HG03159 (cell line): Measurements from ENCODE around the gene PNMA8B.
"Not testable (repeated sequence)": the region's sequence is repeated elsewhere in the genome, so short reads cannot be mapped to it uniquely, and the experiment has no call there.

ENCODE experiments used
- ATAC-seq: cut with Tn5 transposase; IDR thresholded peaks from one replicate; pipeline ENCODE4 v1.9.1; 2021; ENCODE audit warnings: mild to moderate bottlenecking, moderate library complexity; ENCODE audit not compliant: unreplicated experiment

PNMA8B gene, protein sequence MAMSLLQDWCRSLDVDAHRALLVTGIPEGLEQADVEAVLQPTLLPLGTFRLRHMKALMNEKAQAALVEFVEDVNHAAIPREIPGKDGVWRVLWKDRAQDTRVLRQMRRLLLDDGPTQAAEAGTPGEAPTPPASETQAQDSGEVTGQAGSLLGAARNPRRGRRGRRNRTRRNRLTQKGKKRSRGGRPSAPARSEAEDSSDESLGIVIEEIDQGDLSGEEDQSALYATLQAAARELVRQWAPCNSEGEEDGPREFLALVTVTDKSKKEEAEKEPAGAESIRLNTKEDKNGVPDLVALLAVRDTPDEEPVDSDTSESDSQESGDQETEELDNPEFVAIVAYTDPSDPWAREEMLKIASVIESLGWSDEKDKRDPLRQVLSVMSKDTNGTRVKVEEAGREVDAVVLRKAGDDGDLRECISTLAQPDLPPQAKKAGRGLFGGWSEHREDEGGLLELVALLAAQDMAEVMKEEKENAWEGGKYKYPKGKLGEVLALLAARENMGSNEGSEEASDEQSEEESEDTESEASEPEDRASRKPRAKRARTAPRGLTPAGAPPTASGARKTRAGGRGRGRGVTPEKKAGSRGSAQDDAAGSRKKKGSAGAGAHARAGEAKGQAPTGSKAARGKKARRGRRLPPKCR

DNA sequence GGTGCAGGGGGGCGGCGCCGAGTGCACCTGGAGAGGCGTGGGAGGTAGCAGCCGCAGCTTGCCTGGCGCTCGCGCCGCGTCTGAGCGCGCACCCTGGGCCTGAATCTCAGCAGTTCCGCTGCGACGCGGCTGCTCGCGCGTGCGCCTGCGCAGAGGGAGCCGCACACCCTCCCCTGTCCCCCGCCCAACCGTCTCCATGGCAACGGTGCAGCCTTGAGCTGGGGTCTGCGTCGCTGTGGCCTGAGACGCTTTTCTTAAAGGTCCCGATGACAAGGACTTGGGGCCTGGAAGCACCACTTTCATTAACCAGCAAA is at the start of gene PNMA8B:
Gene PNMA8B, minus strand, starts transcription at position 82 of the 314 bp plus-strand sequence. CDS start 402 bp downstream, outside the sequence.
- ATAC-seq: no peak

DNA sequence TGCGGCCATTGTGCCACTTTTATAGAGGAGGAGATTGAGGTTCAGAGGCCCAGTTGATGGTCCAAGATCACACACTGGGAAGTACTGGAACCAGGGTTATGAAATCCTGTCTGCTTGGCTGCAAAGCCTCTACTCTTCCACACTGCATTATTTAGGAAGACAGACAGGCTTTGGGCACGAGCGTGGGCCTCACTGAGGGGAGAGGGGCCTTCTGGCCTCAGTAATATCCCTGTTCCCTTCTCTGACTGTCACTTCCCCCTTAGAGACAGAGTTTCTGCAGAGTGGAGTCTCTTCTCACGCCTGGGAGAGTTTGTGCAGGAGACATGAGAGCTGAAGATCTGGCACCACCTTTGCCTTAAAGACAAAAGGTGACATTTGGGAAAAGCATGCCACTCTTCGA is 49.0 kb upstream of the PNMA8B start:
- no peak for ATAC-seq

DNA sequence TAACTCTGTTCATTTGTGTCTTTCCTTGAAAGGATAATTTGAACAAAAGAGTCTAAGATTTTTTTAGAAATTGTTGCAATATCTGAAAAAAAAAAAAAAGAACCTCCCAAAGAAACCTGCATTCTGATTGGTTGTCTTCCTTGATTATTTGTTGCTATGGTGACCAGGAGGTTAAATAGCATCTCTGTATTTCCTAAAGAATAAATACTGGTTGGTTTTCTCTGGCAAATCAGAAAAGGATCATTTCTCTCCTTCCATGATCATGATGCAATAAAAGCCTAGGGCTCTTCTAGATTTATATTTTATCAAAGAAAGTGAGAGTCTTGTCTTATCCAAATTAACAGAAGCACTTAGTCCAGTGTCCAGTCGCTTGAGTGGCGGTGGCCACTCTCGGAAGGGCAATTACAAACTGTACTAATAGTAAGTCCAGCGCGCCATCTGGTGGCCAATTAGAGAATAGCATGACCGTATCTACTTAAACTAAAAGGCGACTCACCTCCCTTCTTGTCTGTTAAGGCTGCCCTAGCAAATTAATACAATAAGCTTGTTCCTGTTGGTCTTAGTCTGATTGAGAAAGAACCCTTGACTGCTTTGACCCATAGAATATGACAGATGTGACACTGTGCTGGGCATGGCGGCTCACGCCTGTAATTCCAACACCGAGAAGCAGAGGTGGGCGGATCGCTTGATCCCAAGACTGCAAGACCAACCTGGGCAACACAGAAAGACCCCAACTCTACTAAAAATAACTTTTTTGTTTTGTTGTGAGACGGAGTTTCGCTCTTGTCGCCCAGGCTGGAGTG is 47.0 kb upstream of the PNMA8B start:
- no peak for ATAC-seq

DNA sequence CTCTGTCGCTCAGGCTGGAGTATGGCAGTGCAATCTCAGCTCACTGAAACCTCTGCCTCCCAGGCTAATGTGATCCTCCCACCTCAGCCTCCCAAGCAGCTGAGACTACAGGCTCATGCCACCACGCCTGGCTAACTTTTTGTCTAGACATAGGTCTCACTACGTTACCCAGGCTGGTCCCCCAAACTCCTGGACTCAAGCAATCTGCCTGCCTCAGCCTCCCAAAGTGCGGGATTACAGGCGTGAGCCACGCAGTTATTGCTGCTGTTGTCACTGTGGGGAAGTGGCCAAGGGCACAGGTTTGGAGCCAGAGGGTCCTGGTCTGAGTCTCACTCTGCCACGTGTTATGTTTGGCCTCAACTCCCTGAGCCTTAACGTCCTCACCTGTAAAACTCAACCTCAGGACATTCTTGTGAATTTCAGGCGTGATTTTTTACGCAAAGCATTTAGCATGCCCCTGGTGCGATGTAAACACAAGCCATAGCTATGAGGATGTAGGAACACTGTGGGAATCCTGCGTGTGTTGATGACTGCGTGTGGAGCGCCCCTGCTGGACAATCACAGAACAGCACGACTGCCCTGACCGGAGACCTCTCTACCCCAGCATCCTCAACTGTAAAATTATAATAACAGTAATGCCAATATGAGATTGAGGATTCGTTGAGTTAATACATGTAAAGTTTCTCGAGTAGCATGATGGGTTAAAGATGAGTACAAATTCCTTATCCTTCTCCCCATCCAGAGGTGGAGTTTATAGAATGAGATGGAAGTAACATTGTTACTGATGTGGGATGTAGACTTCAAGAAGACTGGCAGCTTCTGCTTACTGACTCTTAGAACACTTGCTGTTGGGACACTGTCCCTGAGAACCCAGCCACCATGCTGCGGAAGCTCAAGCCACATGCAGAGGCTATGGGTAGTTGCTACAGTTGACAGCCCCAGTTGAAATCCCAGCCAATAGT is 41.8 kb upstream of the PNMA8B start:
- no peak for ATAC-seq

DNA sequence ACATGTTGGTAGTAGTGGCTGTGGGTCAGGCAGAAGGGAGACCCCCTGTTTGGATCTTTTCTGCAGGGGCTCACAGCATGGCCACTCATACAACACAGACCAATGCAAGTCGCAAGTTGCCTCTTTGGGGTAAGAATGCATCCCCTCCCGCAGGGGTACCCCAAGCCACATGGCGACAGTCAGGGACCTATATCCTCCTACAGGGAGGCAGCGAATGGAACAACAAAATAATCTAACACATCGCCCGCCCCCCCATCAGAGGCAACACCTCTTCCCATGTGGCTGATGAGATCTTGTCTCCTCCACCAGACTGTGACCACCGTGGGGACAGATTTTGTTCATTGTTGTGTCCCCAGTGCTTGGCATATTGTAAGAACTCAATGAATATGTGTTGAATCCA is 40.7 kb upstream of the PNMA8B start:
- no peak for ATAC-seq

DNA sequence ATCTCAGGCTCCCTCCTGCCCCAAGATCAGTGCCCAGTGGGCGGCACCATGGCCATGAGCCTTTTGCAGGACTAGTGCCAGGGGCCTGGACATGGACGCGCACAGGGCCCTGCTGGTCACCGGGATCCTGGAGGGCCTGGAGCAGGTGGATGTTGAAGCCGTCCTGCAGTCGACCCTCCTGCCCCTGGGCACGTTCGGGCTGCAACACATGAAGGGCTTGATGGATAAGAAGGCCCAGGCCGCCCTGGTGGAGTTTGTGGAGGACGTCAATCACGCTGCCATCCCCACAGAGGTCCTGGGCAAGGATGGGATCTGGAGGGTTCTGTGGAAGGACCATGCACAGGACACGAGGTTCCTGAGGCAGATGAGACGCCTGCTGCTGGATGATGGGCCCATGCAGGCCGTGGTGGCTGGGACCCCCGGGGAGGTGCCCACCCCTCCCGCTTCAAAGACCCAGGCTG is 38.0 kb upstream of the PNMA8B start:
- no peak for ATAC-seq

DNA sequence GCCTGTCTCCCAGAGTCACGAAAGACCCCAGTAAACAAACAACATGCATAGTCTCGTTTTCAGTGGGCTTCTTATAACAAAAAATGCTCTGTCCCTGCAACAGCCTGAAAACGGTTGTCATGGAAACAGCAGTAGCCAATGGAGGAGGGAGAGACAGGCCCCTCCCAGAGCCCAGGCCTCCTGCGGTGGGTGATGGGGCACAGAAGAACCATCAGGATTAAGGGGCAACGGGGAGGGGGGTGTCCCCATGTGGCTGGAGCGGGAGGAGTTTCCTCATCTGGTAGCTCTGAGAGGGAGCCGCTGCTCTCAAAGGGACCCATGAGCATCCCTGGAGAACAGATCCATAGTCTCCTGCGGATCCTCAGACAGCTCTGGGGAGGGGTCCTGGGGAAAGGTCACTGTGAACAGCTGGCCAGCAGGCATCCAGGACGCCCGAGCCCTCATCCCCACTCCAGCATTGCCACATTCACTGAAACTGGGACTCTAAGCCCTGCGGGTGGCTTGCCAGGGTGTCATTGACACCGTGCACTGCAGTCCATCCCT is 37.5 kb upstream of the PNMA8B start:
- no peak for ATAC-seq

DNA sequence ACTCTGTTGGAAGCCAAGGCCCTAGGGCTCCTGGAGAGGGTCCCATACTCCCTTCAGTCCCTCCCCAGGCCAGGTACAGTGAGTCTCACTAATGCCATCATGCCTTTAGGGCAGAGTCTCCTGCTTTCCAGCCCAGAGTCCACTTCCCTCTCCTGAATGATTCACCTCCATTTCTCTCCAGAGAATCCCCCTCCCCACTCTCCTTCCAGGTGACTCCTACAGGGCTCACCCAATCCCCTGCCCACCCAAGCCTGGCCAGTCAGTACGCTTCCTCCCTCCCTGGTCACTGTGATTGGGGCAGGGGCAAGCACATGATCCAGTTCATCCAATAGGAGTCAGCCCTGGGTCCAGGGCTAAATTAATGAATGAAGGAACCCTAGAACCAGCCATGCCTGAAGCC is 35.0 kb upstream of the PNMA8B start:
- ATAC-seq: no peak

DNA sequence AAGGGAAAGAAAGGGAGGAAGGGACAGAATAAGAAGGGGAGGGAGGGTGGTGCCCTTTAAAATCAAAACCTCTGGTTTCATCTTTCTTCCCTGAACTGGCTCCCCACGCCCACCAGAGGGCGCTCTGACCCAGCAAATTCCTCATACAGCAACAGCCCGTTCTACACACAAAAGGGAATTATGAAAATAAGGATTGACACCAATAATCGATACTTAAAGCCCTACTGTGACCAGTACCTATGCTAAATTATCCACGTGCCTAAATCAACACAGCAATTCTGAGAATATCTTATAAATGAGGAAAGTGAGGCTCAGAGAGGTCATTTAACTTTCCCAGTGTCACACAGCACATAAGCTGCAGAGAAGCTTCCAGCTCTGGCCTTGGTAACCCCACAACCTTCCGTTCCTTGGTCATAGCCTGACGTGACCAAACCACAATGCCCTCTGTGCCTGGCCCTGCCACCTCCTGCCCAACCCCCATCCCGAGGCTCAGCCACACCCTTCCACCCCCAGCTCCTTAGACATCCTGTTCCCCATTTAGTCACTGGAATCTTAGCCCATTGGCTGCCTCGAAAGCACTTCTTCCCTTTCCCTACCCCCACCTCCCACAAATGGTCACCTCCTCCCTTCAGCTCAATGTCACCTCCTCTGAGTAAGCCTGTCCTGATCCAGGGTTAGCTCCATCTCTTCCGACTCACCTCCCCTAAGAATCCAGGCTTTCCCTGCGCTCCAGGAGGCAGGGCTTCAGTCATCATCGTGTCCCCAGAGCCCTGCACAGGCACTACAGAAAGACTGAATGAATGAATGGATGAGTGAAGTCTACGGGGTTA is 34.2 kb upstream of the PNMA8B start:
- no peak for ATAC-seq

DNA sequence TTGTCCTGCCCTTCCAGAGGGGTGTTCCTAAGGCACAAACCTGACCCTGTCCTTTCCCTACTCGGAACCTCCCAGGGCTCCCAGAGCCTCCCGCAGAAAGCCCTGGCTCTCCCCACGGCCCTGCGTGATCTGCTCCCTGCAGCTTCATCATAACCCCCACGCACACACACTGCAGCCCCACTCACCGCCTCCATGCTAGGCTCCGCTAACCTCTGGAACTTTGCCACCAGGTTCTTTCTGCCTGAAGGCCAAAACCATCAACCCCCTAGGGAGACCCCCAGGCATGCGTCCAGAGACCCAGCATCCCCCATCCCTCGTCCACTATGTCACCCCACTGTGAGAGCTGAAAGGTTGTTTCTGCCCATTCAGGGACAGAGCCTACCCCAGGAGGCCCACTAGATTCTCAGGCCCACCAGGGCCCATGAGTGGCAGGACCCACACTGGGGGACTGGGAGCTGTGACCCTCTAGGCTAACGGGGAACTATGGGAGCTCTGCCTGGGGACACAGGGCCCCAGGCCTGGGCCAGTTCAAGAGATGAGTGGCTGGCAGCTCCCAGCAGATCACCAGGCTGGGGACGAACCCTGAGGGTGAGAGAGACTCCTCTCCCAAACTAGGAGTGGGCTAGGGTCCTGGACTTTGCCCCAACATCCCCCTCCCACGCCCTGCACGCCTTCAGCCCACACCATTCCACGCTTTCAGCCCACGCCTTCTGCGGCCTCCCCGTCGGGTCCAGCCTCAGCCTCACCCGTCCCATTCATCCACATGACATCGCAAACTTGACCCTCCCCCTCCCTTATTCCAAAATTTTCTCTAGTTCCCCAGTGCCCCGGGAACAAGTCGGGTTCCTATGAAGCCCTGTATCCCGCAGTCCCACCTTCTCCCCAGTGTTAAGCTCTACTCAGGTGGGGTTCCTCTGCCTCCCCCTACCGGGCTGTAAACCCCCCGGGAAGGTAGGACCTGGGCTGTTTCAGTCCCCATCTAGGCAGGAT is 33.2 kb upstream of the PNMA8B start:
- ATAC-seq: no peak

DNA sequence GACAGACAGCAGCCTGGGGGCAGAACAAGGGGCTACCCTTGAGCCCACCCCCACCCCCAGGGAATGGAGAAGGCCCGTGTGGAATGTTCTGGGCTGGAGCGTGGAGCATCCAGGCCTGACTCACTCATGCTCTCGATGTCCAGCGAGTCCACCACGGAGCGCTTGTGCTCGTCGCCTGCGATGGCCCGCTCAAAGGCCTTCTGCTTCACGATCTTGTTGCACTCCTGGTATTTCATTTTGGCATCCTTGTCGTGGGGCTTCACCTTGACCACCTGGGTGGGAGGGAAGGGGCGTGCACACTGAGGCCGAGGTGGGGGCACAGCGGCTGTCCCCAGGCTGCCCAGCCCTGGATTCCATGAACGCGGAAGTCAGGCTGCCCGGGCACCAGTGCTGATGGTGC is 31.1 kb upstream of the PNMA8B start:
- not testable (repeated sequence) for ATAC-seq

DNA sequence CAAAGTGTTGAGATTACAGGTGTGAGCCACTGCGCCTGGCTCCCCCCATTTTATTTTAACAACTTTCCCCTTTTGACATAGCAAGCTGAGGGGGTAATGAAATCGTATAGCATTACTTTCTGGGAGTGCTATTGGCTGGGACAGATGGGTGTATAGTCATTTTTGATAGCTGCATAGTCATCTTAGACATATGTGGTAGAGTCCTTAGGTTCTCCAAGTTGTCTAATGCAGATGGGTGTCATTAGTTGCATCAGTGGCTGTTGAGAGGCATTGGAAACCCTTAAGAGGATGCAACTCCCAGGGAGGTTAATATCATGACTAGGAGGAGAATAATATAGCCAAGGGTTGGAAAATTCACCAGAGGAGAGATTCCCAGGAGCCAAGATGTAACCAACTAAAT is 28.6 kb upstream of the PNMA8B start:
- ATAC-seq: no peak

DNA sequence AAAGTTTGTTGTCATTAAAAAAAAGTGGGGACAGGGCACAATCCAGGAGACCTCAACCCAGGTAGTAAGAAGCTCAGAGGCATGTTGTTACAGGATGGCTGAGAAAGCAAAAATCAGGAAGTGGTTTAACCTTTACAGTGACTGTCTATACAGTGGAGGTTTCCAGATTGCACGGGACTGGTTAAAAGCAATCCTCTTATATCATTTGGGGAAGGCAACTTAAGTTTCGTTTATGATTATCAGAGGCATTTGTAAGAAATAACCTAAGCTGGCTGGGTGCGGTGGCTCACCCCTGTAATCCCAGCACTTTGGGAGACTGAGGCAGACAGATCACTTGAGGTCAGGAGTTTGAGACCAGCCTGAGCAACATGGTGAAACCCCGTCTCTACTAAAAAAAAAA is 27.3 kb upstream of the PNMA8B start:
- ATAC-seq: not testable (repeated sequence)

DNA sequence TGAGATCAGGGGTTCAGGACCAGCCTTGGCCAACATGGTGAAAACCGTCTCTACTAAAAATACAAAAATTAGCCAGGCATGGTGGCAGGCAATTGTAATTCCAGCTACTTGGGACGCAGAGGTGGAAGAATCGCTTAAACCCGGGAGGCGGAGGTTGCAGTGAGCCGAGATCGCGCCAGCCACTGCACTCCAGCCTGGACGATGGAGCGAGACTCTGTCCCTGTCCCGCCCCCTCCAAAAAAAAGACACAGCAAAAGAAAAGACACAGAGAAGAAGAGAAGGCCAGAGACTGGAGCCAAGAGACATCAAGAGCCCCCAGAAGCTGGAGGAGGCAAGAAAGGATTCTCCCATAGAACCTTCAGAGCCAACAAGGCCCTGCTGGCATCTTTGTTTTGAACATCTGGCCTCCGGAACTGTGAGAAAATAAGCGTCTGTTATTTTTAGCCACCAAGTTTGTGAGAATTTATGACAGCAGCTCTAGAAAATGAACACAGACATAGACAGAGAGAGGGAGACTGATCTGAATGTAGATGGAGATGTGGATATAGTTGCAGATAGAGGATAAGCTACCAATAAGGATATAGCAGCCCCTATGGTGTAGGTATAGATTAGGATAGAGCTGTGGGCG is 25.7 kb upstream of the PNMA8B start:
- ATAC-seq: no peak

DNA sequence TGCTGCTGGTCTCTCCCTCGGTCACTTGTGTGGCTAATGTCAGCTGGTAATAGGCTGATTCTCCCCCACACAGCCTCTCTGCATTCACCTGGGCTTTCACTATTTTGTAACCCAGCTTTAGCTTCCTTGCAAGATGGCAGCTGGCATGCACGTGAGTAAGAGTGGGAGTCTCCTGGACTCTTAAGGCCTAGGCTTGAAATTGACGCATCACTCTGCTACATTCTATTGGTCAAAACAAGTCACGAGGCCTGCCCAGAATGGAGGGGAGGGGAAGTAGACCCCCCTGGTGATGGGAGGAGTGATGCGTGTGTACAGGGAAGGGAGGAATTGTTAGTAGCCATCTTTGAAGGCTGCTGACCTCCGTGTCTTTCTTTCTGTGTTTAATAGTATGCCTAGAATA is 24.9 kb upstream of the PNMA8B start:
- ATAC-seq: no peak

DNA sequence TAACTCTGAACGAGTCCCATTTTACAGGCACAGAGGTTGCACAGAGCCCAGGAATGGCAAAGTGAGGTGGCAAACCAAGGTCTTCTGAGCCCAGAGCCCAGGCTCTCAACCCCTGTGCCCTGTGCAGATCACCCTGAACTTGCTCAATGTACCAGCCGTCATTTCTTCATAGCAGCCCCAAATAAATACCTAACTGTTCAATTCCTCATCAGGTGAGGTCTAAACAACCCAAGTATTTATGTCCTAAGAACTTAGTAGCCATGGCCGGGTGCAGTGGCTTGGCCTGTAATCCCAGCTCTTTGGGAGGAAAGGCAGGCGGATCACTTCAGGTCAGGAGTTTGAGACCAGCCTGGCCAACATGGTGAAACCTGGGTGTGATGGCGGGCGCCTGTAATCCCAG is 21.8 kb upstream of the PNMA8B start:
- no peak for ATAC-seq

DNA sequence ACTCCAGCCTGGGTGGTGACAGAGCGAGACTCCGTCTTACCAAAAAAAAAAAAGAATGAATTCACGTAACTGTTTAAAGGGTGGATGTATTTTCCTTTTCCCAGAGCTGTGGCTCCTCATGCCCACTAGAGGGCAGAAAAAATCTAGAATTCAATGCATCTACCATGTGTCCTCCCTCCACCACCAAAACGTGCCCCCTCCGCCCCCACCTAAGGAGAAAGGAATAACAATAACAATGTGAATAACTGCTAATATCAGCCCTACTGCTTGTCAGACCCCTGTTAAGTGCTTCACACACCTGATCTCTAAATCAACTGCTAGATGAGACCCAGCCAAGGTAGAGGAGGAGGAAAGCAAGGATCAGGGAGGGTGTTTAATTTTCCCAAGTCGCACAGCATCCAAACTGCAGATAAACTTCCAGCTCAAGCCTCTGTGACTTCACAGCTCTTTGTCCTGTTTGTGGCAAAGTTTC is 20.2 kb upstream of the PNMA8B start:
- no peak for ATAC-seq

DNA sequence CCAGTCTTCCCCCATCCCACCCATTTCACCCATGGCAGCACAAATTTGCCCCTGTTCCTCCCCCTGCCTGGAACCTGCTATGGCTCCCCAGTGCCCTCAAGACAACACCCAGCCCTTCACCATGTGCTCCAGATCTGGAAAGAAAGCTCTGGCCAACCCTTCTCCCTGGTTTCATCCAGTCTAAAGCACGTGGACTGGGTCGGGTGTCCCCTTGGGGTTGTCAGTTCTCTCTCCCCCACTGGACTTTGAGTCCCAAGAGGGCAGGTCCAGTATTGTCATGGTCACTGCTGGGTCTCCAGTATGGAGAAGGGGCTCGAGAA is 19.6 kb upstream of the PNMA8B start:
- ATAC-seq: no peak
